SK-N-MC (cell line): ENCODE data around the gene ANXA3.

ENCODE experiments used
- EZH2 ChIP-seq: fragments of 200-600 bp; sonication (generic); IDR thresholded peaks from one replicate; pipeline ENCODE4 v1.6.1; 2017; ENCODE audit warnings: antibody characterized with exemption
- FOXP2 ChIP-seq: optimal IDR thresholded peaks from 2 replicates; pipeline ENCODE3; 2011; ENCODE audit warnings: mild to moderate bottlenecking, moderate library complexity; ENCODE audit not compliant: insufficient read depth; ENCODE audit errors: extremely low read length, control extremely low read depth
- POLR2AphosphoS5 ChIP-seq: IDR thresholded peaks from 2 replicates; pipeline ENCODE4 v1.6.1; 2012; ENCODE audit warnings: mild to moderate bottlenecking, low read depth, low read length, borderline replicate concordance

GRCh38 chr4:78561677-78562076 lies 10.1 kb downstream of the ANXA3 start:
- TF ChIP-seq POLR2AphosphoS5 (no peak), EZH2 (no peak), FOXP2 (no peak)
